Naive B cell (primary cell): Measurements from ENCODE around the gene RFPL1. TPM values are rescaled to one million over a fixed set of nuclear protein-coding genes. Genes with fewer than 3 reads are reported as not detected.
"Not testable (repeated sequence)": the region's sequence is repeated elsewhere in the genome, so short reads cannot be mapped to it uniquely, and the experiment has no call there.

Source experiments
- ATAC-seq, 2 donors: fragments of 150-1000 bp; cut with Tn5 transposase; 2 replicates each; pipeline ENCODE4 v1.10.0; 2021; ENCODE audit warnings: low read depth in 2 of 2, mild to moderate bottlenecking in 2 of 2, moderate library complexity in 2 of 2
- DNase-seq: peaks from one replicate; pipeline ENCODE4 v3.0.0; 2022
- H3K27ac Mint-ChIP-seq, 6 donors: one replicate each; pipeline ENCODE4 v1.8.0; 2020 to 2022; ENCODE audit warnings: mild to moderate bottlenecking in 6 of 6, mixed read lengths in 6 of 6, moderate library complexity in 5 of 6, inconsistent platforms in 2 of 6
- H3K27me3 Mint-ChIP-seq, 3 donors: one replicate each; pipeline ENCODE4 v1.8.0; 2021 to 2022; ENCODE audit warnings: mixed read lengths in 3 of 3, mild to moderate bottlenecking in 1 of 3
- H3K36me3 Mint-ChIP-seq, 2 donors: one replicate each; pipeline ENCODE4 v1.8.0; 2020 to 2022; ENCODE audit warnings: mixed read lengths in 2 of 2, inconsistent platforms in 1 of 2, mild to moderate bottlenecking in 1 of 2
- H3K4me1 Mint-ChIP-seq, 3 donors: one replicate each; pipeline ENCODE4 v1.8.0; 2020 to 2022; ENCODE audit warnings: mixed read lengths in 3 of 3, inconsistent platforms in 1 of 3, mild to moderate bottlenecking in 1 of 3, moderate library complexity in 1 of 3
- H3K4me3 Mint-ChIP-seq, 8 donors: one replicate each; pipeline ENCODE4 v1.8.0; 2020 to 2022; ENCODE audit warnings: mild to moderate bottlenecking in 8 of 8, mixed read lengths in 8 of 8, moderate library complexity in 8 of 8, inconsistent platforms in 2 of 8
- H3K9me3 Mint-ChIP-seq, 7 donors: one replicate each; pipeline ENCODE4 v1.8.0; 2020 to 2022; ENCODE audit warnings: mixed read lengths in 7 of 7, mild to moderate bottlenecking in 5 of 7, inconsistent platforms in 2 of 7, moderate library complexity in 1 of 7
- polyA plus RNA-seq, 6 donors: library from polyadenylated mRNA; unstranded; fragments of 300-500 nt; fragmentation: Illumina TruSeq; gene quantifications; one replicate each; pipeline ENCODE4 v1.2.3, GENCODE V29; 2021; ENCODE audit warnings: low read depth in 6 of 6

RFPL1 gene
- polyA plus RNA-seq, 6 donors from 2014 or later = not detected

DNA sequence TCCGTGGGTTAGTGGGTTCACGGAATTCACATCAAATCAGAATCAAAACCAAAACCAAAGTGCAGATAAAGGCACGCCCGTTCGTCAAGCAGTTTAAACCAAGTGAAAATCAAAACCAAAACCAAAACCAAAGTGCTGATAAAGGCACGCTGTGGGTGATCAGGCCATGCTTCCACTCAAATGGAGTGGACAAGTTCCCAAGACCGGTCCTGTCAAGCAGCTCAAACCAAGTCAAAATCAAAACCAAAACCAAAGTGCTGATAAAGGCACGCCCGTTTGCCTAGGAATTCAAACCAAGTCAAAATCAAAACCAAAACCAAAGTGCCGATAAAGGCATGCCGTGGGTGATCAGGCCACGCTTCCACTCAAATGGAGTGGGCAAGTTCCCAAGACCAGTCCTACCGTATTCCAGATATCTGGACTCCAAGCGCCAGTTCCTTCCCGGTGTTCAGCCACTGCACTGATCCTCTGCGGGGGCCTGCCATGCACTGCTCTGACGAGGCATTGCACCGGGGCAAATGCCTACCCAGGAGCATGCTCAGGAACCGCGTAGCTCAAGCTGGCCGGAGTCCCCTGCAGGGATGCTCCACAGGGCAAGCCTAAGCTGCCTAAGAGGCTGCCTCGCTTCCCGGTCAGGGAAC lies 23.3 kb upstream of the RFPL1 start:
- ATAC-seq (peak; percentile 51 to 59), DNase-seq (peak; percentile 55)
- H3K27me3 Mint-ChIP-seq, H3K9me3 Mint-ChIP-seq, H3K36me3 Mint-ChIP-seq: not testable (repeated sequence)
- Mint-ChIP-seq H3K4me1 (peaks cover 23 to 63% (median 41%) of the 10 kb centered on the region in 3 donors), H3K4me3 (peak overlapping the region; percentile 86 to 97 (median 93)), H3K27ac (peak overlapping the region; percentile 72 to 95 (median 92))

DNA sequence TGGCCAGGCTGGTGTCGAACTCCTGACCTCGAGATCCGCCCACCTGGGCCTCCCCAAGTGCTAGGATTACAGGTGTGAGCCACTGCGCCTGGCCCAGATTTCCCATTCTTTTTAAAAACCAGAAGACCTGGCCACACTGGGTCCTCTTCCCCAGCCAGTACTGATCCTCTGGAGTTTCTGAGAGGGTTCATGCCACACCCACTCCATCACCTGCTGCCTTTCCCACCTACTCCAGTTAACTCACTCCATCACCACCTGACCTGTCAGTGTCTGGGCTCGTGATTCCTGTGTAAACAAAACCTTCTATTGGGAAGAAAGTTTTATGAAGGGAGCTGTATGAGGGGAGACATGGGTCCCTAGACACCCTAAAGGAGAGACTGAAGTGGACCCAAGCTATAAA lies 19.7 kb upstream of the RFPL1 start:
- Mint-ChIP-seq H3K4me1 (peaks cover 24 to 64% (median 42%) of the 10 kb centered on the region in 3 donors), H3K27ac (peak overlapping the region in 2 of 6 donors; percentile 24), H3K4me3 (peak overlapping the region in 4 of 8 donors; percentile 6 to 34 (median 18))
- DNase-seq, H3K27me3 Mint-ChIP-seq, H3K36me3 Mint-ChIP-seq, ATAC-seq, H3K9me3 Mint-ChIP-seq: not testable (repeated sequence)

DNA sequence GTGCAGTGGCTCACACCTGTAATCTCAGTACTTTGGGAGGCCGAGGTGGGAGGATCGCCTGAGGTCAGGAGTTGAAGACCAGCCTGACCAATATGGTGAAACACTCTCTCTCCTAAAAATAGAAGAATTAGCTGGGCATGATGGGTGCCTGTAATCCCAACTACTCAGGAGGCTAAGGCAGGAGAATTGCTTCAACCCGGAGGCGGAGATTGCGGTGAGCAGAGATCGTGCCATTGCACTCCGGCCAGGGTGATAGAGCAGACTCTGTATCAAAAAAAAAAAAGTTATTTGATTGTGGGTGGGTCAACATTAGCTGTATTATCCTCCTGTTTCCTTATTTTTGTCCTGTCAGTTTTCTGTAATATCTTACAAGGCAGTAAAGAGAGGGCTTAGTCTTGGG lies 11.9 kb upstream of the RFPL1 start:
- no peak overlapping the region for H3K4me3 Mint-ChIP-seq
- H3K36me3 Mint-ChIP-seq = no peaks in the 10 kb centered on the region
- no peaks in the 10 kb centered on the region for H3K9me3 Mint-ChIP-seq
- DNase-seq (no peak), ATAC-seq (no peak)
- no peak overlapping the region for H3K27ac Mint-ChIP-seq
- H3K4me1 Mint-ChIP-seq = peaks cover 4 to 12% (median 7%) of the 10 kb centered on the region in 3 donors
- H3K27me3 Mint-ChIP-seq = peaks cover 5 to 10% (median 10%) of the 10 kb centered on the region in 3 donors

DNA sequence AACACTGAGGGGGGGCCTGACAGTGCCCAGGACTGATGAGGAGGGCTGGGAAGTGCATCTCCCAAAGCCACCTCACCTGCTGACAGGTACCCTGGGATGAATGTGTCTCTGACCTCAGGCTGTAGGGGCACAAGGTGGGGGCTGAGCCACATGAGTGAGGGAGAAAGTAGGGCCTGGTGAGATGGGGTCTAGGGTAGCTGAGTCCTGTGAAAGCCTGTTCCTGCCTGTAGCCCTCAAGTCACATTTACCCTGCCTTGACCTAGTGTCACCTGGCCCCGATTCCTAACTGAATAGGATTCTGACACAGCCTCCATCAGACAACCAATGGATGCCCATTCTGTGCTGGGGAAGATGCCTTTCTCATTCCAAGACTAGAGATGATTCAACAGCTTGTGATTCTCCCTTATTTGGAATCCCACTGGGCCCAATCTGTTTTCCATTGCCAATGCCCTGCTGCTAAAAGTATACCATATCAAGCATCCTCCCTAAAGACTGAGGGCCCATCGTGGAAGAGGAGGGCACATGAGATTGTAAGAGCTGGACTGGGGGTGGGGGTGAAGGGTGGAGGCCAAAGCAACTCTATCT lies 11.1 kb upstream of the RFPL1 start:
- Mint-ChIP-seq H3K27me3 (peaks cover 8 to 17% (median 14%) of the 10 kb centered on the region in 3 donors), H3K27ac (no peak overlapping the region), H3K4me3 (no peak overlapping the region), H3K9me3 (no peaks in the 10 kb centered on the region), H3K4me1 (peaks cover 0 to 4% (median 0%) of the 10 kb centered on the region in 3 donors), H3K36me3 (no peaks in the 10 kb centered on the region)
- DNase-seq (no peak), ATAC-seq (no peak)

DNA sequence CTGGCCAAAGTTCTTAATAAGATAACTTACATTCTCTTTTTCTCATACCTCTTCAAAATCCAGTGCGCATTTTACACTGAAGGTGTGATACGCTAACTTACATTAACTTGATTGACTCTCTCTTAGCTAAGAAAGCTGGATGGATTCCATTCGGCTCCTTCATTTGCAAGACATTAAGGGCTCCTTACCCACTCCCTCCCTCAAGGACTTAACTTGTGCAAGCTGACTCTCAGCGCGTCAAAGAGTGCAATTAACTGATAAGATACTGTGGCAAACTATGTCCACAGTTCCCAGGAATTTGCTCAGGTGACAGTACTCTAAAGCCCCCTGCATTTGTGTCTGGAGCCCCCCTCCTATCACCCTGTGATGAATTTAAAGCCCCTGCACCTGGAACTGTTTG lies 6.4 kb upstream of the RFPL1 start:
- H3K27ac Mint-ChIP-seq = no peak overlapping the region
- no peaks in the 10 kb centered on the region for H3K36me3 Mint-ChIP-seq
- H3K4me1 Mint-ChIP-seq = no peaks in the 10 kb centered on the region
- DNase-seq (no peak), ATAC-seq (no peak)
- H3K27me3 Mint-ChIP-seq = peaks cover 27 to 37% (median 32%) of the 10 kb centered on the region in 3 donors
- H3K9me3 Mint-ChIP-seq = no peaks in the 10 kb centered on the region
- H3K4me3 Mint-ChIP-seq = no peak overlapping the region

DNA sequence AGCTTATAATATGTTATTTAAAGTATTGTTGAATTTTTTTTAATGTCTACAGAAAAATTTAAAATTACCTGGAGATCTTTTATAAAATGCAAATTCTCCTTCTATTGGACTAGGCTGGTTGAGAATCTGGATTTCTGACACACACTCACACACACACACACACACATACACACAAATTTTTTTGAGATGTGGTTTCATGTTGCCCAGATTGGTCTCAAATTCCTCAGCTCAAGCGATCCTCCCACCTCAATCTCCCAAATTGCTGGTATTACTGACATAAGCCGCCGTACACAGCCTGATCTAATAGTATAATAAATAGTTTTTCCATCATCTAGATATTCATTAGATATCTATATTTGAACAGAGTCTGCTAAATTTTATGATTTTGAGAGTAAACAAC lies 4.5 kb upstream of the RFPL1 start:
- Mint-ChIP-seq H3K4me1 (no peaks in the 10 kb centered on the region), H3K27me3 (peaks cover 24 to 35% (median 32%) of the 10 kb centered on the region in 3 donors), H3K36me3 (no peaks in the 10 kb centered on the region), H3K9me3 (no peaks in the 10 kb centered on the region), H3K4me3 (no peak overlapping the region), H3K27ac (no peak overlapping the region)
- no peak for DNase-seq
- no peak for ATAC-seq

DNA sequence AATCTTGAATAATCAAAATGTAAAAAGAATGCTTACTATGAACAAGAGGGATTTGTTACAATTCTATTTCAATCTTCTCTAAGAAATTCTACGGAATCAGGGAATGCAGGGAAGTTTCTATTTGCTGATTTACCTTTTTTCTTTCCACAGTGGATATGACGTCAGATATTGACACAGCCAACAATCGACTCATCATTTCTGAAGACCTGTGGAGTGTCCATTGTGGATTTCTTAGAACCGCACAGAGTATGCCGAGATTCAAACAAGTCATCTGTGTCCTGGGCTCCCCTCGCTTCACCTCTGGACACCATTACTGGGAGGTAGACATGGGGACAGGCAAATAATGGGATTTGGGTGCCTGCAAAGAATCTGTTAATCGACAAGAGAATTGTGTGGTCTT lies 4.1 kb upstream of the RFPL1 start:
- H3K27me3 Mint-ChIP-seq = peaks cover 20 to 31% (median 28%) of the 10 kb centered on the region in 3 donors
- DNase-seq (no peak), ATAC-seq (no peak)
- no peaks in the 10 kb centered on the region for H3K9me3 Mint-ChIP-seq
- no peak overlapping the region for H3K27ac Mint-ChIP-seq
- no peaks in the 10 kb centered on the region for H3K4me1 Mint-ChIP-seq
- no peak overlapping the region for H3K4me3 Mint-ChIP-seq
- H3K36me3 Mint-ChIP-seq = no peaks in the 10 kb centered on the region

DNA sequence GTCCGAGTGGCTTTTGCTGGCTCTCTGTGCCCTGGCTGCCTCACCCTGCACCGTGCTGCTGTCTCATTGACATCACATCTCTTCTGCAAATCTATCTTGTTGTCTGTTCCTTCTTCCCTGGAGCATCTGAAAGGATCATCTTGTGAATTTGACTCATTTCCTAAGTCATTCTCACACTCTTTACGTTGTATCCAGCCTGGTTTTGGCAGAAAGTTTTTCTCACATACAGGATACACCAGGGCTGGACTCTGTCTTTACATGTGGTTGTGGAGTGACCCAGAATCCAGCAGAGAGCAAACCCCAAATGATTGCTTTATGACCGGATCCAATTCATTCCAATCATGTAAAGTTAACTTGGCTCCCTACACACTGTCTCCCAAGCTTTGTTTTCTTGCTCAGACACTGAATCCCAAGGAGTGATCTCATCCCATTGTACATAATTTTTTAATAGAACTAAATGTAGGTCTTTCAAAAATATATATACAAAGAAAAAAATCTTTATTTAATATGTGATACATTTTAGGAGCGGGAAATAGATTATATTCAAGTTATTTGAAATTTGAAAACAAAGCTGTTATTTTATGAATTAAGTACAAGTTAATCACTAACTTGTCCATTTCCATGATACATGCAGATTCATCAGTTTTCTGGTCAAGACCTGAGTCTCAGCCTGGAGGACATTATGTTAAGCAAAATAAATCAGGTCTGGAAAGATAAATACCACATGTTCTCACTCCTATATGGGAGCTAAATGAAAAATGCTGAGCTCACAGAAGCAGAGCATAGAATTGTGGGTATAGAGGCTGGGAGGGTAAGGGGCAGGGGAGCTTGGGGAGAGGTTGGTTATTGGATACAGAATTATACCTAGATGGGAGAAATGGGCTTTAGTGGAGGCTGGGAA lies 2.9 kb upstream of the RFPL1 start:
- H3K27me3 Mint-ChIP-seq = peaks cover 21 to 27% (median 27%) of the 10 kb centered on the region in 3 donors
- ATAC-seq (no peak), DNase-seq (no peak)
- H3K4me1 Mint-ChIP-seq = no peaks in the 10 kb centered on the region
- no peaks in the 10 kb centered on the region for H3K36me3 Mint-ChIP-seq
- no peaks in the 10 kb centered on the region for H3K9me3 Mint-ChIP-seq
- no peak overlapping the region for H3K4me3 Mint-ChIP-seq
- H3K27ac Mint-ChIP-seq = no peak overlapping the region

DNA sequence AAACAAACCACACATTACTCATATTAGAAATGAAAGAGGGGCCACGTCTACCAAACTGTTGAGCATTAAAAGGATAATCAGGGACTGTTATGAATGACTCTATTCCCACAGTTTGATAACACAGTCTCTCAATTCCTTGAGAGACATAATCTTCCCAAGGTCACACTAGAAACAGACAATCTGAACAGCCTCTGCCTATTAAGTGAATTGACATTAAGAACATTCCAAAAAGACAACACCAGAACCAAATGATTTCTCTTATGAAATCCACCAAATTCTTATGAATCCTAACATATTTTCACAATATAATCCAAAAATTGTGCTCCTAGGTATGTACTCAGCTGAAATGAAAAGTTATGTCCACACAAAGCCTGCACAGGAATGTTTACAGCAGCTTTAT lies 4.6 kb downstream of the RFPL1 start:
- Mint-ChIP-seq H3K4me1 (no peaks in the 10 kb centered on the region), H3K27ac (no peak overlapping the region), H3K36me3 (no peaks in the 10 kb centered on the region), H3K9me3 (no peaks in the 10 kb centered on the region), H3K27me3 (peaks cover 8 to 25% (median 15%) of the 10 kb centered on the region in 3 donors), H3K4me3 (no peak overlapping the region)
- no peak for DNase-seq
- ATAC-seq = no peak

DNA sequence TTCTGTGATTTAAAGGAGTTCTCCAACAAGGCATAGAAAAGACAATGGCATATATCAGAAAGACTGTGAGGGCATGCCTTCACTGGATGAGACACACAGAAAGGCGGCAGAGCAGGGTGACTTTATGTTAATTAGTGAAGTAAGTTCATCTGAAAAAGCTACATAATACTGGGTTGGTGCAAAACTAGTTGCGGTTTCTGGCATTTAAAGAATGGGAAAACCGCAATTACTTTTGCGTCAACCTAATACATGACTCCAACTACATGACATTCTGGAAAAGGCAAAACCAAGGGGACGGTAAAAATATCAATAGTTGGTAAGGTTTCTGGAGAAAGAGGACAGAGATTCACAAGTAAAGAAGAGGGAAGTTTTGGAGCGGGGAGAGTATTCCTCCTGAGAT lies 5.1 kb downstream of the RFPL1 start:
- H3K9me3 Mint-ChIP-seq = no peaks in the 10 kb centered on the region
- no peak overlapping the region for H3K4me3 Mint-ChIP-seq
- no peaks in the 10 kb centered on the region for H3K36me3 Mint-ChIP-seq
- peaks cover 8 to 30% (median 19%) of the 10 kb centered on the region in 3 donors for H3K27me3 Mint-ChIP-seq
- H3K27ac Mint-ChIP-seq = no peak overlapping the region
- DNase-seq = no peak
- ATAC-seq = no peak
- no peaks in the 10 kb centered on the region for H3K4me1 Mint-ChIP-seq

DNA sequence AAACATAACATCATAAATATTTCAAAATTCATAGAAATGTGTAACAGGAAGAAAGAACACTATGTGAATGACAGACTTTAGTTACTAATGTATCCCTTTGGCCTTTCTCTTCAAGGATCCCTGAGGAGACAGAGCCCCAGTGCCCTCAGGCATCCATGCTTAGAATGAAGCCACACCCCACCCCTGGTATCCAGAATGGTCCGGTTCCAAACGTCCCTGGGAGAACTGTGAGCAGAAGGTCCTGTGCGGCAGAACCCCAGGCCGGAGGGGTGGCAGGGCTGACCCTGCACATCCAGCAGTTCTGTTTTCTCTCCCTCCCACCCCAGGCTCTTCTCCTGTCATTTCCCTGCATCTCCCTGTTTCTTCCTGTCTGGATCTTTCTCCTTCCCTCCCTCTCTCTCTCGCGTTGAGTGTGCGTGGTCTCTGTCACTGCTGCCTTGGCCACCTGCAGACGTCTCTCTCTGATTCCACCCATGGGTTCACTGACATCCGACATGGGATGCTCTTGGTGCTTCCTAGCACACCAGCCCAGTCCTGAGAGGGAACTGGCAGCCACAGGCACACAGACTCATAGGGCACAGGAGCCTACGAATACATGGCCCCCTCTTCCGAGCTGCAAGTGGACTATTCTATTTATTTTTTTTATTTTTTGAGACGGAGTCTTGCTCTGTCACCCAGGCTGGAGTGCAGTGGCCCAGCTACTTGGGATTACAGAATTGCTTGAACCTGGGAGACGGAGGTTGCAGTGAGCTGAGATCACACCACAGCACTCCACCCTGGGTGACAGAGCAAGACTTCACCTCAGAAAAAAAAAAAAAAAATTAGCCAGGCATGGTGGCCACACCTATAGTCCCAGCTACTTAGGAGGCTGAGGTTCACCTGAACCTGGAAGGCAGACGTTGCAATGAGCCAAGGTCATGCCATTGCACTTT lies 5.7 kb downstream of the RFPL1 start:
- Mint-ChIP-seq H3K27me3 (peaks cover 8 to 32% (median 23%) of the 10 kb centered on the region in 3 donors), H3K4me1 (no peaks in the 10 kb centered on the region), H3K27ac (no peak overlapping the region), H3K4me3 (no peak overlapping the region), H3K9me3 (no peaks in the 10 kb centered on the region), H3K36me3 (no peaks in the 10 kb centered on the region)
- DNase-seq (no peak), ATAC-seq (no peak)

DNA sequence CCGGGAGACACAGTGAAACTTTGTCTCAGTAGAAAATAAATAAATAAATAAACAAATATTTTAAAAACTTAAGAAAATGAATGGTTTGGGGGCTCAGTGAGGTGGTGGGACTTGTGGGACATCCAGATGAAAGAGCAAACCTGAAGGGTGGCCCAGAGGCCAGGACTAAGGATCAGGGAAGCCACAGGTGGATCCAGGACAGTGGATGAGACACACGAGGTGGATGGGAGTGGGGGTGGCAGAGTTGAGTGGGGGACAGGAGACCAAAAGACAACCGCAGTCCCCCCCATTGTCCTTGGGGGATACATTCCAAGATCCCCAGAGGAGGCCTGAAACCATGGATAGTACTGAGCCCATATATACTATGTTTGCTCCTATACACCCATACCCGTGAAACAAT lies 7.1 kb downstream of the RFPL1 start:
- H3K4me1 Mint-ChIP-seq = no peaks in the 10 kb centered on the region
- DNase-seq (no peak), ATAC-seq (no peak)
- H3K4me3 Mint-ChIP-seq = no peak overlapping the region
- H3K27me3 Mint-ChIP-seq = peaks cover 4 to 32% (median 23%) of the 10 kb centered on the region in 3 donors
- H3K27ac Mint-ChIP-seq = no peak overlapping the region
- no peaks in the 10 kb centered on the region for H3K36me3 Mint-ChIP-seq
- no peaks in the 10 kb centered on the region for H3K9me3 Mint-ChIP-seq

DNA sequence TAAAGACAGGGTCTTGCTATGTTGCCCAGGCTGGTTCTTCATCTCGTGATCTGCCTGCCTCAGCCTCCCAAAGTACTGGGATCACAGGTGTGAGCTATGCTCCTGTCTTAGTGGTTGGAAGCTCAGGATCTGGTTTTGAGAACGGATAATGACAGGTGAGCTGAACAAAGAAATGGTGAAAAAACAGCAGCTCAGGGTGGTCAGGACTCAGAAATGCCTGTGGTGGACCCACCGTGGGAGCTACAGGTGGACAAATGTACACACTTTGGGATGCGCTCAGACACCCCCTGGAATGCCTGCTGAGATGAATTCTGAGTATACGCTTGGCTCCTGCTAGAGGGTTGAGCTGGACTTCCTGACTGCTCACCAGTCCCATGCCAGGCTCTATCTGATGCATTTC lies 9.5 kb downstream of the RFPL1 start:
- no peak for ATAC-seq
- Mint-ChIP-seq H3K4me3 (no peak overlapping the region), H3K9me3 (no peaks in the 10 kb centered on the region), H3K36me3 (no peaks in the 10 kb centered on the region), H3K4me1 (peaks cover 0 to 7% (median 0%) of the 10 kb centered on the region in 3 donors), H3K27ac (peak overlapping the region in 1 of 6 donors; percentile 21), H3K27me3 (peaks cover 0 to 25% (median 17%) of the 10 kb centered on the region in 3 donors)
- no peak for DNase-seq
